Raji (cell line): ENCODE results near the gene ALDH2.

Source experiments
- POLR2A ChIP-seq: IDR thresholded peaks from 2 replicates; pipeline ENCODE4 v1.6.1; 2011; ENCODE audit warnings: low read depth, low read length, control low read depth; ENCODE audit not compliant: insufficient read depth

ALDH2 gene

GRCh38 chr12:111806304-111806703 is 39.6 kb downstream of the ALDH2 start:
- no peak for TF ChIP-seq POLR2A

- TF ChIP-seq POLR2A = no peak
Measured at GRCh38 chr12:111807232-111807631, 40.5 kb downstream of the ALDH2 start.

- TF ChIP-seq POLR2A = no peak
Measured at GRCh38 chr12:111812881-111813741, 46.4 kb downstream of the ALDH2 start.

GRCh38 chr12:111816065-111816615 is 49.4 kb downstream of the ALDH2 start:
- no peak for TF ChIP-seq POLR2A

GRCh38 chr12:111818340-111818739 is 51.6 kb downstream of the ALDH2 start:
- no peak for TF ChIP-seq POLR2A

GRCh38 chr12:111819191-111820158 is 52.7 kb downstream of the ALDH2 start:
- no peak for TF ChIP-seq POLR2A

- no peak for TF ChIP-seq POLR2A
Measured at GRCh38 chr12:111822886-111823285, 56.2 kb downstream of the ALDH2 start.

GRCh38 chr12:111823891-111824290 is 57.2 kb downstream of the ALDH2 start:
- TF ChIP-seq POLR2A = no peak

GRCh38 chr12:111825509-111825908 is 58.8 kb downstream of the ALDH2 start:
- no peak for TF ChIP-seq POLR2A

GRCh38 chr12:111826316-111826715 is 59.6 kb downstream of the ALDH2 start:
- no peak for TF ChIP-seq POLR2A

- no peak for TF ChIP-seq POLR2A
Measured at GRCh38 chr12:111826992-111827391, 60.3 kb downstream of the ALDH2 start.

GRCh38 chr12:111827907-111828306 is 61.2 kb downstream of the ALDH2 start:
- TF ChIP-seq POLR2A = no peak

GRCh38 chr12:111828338-111828979 is 61.7 kb downstream of the ALDH2 start:
- no peak for TF ChIP-seq POLR2A

GRCh38 chr12:111838353-111838752 is 71.6 kb downstream of the ALDH2 start:
- no peak for TF ChIP-seq POLR2A

- TF ChIP-seq POLR2A = no peak
Measured at GRCh38 chr12:111840807-111841206, 74.1 kb downstream of the ALDH2 start.
